G401.6 (cell line): ENCODE results near the gene RBM28.

Source experiments
- FAIRE-seq: peaks from 2 replicates; lab custom pipeline; 2012; peaks lifted over from hg19 to GRCh38; lab: Jason Lieb, UNC

Gene RBM28

DNA sequence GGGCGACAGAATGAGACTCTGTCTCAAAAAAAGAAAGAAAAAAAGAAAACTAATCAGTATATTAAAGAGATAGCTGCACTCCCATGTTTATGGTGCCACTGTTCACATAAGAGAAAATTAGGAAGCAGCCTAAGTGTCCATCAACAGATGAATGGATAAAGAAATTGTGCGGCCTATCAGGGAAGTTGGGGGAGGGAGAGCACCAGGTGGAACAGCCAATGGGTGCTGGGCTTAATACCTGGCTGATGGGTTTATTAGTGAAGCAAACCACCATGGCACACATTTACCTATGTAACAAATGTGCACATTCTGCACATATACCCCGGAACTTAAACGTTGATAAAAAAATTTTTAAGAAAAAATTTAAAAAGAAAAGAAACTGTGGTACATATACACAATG, 26.8 kb upstream of the RBM28 start:
- FAIRE-seq = no peak

DNA sequence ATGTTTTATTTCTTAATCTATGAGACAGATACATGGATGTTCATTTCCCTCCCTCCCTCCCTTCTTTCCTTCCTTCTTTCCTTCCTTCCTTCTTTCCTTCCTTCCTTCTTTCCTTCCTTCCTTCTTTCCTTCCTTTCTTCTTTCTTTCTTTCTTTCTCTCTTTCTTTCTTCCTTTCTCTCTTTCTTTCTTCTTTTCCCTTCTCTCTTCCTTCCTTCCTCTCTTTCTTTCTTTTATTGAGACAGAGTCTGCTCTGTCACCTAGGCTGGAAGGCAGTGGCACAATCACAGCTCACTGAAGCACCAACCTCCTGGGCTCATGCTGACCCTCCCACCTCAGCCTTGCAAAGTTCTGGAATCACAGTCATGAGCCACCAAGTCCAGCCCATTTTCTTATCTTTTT, 23.3 kb upstream of the RBM28 start:
- FAIRE-seq = no peak

DNA sequence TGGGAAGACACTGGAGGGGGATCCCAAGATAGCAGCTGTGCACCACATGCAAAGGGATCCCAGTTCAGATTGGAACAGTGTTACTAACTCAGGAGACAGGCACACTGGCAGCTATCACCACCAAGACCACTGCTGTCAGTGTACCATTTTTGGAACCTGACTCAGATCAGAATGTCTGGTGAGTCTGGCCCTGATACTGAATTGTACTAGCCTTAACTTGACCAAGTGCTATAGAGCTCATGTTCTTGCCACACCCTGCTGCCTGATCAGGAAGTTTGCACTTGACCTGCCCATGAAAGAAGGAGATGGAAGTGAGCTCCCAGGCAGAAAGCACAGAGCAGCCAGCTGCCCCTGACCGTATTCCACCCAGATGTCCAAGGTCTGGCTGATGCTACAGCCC, 22.6 kb upstream of the RBM28 start:
- FAIRE-seq = no peak

DNA sequence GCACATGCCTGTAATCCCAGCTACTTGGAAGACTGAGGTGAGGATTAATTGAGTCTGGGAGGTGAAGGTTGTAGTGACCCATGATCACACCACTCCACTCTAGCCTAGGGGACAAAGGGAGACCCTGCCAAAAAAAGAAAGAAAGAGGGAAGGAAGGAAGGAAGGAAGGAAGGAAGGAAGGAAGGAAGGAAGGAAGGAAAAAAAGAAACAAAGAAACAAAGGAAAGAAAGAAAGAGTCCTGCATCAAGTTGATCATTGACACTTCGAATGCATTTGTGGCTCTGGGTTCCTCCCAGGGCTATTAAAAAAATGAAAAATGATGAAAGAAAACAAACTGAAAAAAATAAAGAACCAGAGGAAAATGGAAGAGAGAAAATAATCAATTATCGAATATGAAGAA, 21.7 kb upstream of the RBM28 start:
- no peak for FAIRE-seq

DNA sequence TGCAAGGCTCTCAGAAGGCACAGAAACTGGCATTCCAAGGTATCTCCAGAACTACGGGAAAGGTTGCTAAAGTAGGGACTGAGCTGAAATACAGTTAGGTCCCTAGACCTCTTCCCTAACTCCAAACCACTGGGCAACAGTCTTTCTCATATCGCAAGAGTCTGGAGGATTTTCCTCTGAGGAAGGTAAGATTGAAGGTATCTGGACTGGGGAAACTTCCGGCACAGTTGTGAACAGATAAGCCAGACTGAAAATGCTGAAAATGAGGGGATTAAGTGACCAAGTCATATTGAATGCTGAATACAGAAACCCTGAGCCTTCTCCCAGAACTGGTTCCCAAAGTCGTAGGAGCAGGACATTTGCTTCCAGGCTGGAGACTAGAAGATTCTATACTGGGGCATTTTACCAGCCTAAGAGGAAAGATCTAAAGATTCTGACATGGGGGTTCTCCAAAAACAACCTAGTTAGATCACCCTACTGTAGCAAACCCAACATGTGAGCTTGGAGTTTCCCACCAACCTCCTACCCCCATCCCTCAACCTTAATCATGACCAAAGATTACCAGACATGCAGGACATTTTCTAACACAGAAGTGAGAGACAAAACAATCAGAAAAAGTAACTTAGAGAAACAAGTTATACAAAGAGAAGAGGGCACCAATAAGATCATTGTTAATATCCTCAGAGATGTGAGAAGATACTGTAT, 20.6 kb upstream of the RBM28 start:
- FAIRE-seq = no peak

DNA sequence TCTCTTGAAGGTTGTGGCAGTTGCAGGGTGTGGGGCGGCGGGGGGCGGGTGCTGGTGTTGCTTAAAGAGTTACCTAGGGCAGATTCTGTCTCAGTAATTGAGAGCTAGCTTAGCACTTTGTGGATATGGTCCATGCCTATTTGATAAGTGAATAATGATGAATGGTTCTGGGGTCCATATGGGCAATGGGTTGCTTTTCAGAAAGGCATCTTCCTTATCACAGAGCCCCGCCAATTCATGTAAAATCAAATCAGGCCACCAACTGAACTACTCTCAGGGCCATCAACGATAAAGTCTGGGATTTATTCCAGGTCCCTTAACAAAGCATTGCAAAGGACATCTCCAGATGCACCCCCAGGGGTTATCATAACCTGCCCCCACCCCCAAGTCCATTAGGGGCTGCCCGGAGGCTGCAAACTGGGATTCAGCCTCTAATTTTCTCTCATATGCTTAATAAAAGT, 19.6 kb upstream of the RBM28 start:
- FAIRE-seq = no peak

DNA sequence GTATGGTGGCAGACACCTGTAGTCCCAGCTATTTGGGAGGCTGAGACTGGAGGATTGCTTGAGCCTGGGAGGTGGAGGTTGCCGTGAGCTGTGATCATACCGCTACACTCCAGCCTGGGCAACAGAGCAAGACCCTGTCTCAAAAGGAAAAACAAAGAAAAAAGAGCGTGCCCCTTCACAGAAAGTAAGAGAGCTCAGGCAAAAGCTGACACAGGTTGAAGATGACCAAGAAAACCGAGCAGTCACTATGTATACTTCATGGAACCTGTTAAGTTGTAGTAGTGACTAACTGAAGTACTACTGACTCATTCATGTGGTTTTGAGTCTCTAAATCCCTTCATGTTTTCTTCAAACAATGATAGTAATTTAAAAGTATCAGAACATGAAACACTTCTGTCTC, 19.0 kb upstream of the RBM28 start:
- FAIRE-seq = no peak

DNA sequence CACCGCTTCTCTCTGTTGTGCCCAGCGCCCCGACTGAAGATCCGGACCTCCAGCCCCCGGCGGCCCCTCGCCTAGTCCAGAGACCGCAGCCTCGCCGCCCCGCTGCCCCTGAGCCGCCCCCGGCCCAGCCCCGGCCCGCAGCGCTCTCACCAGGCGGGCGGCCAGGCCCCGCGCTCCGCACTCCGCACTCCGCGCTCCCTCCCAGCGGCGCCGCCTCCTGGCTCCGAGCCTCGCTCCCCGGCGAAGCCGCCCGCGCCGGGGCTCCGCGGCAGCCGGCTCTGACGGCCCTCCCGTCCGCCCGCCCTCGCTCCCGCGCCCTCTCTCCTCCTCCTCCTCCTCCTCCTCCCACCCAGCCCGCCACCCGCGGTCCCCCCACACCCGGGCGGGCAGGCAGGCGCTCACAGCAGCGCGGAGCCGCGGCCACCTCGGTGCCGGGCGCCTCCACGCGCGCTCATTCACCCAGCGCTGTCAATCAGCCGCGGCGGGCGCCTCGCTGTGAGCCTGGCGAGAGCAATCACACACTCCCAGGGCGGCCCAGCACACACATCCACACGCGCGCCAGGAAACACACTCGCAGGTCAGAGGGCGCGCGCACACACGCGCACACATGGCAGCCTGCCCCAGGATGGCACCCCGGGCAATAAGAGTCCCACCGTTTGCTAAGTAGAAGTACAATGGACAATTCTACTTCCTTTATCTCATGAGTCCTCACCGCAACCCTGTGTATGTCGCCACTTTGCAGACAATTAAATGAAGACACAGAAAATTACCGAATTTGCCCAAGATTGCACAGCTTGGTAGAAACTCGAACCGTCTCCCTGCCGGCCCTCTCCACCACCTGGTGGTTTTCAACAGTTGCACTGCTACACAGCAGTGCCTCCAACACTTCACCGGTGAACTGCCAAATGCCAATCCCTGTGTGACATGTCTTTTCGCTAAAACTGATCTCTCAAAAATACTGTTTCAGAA, 18.0 kb upstream of the RBM28 start, which contains the start of gene PRRT4:
Gene PRRT4 (minus strand): TSS at position 280 of the 969 bp plus-strand sequence.
- no peak for FAIRE-seq

DNA sequence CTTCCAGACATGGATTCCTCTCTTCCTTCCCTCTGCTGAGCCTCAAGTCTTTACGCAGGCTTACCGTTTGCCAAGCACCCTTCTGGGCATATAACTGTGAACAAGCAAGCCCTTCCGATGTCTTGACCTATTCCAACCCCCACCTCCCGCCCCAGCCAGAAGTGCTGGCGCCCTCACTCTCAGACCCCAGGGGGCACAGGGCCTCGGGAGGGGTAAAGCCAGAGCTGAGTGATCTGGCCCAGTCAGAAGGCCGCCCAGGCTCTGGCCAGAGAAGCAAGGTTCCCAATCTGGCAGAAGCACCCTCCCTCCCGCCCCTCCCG, 16.6 kb upstream of the RBM28 start:
- FAIRE-seq = no peak

DNA sequence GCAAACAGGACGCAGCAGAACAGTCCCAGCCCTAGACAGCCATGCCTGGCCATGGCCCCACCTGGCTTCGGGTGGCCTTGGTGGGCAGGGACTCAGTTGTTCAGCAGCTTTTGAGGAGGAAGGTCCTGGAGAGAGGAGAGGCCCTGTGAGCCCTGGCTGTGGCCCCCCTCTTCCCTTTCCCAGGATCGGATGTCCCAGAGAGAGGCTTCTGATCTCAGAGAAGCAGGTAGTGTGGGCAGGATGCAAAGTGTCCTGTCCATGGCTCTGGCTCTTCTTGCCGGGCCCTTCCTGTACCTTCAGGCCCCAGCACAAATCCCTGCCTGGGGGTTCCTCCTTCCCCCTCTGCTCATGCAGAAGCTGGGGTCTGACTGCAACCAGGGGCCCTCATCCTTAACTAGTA, 16.2 kb upstream of the RBM28 start:
- FAIRE-seq = no peak

DNA sequence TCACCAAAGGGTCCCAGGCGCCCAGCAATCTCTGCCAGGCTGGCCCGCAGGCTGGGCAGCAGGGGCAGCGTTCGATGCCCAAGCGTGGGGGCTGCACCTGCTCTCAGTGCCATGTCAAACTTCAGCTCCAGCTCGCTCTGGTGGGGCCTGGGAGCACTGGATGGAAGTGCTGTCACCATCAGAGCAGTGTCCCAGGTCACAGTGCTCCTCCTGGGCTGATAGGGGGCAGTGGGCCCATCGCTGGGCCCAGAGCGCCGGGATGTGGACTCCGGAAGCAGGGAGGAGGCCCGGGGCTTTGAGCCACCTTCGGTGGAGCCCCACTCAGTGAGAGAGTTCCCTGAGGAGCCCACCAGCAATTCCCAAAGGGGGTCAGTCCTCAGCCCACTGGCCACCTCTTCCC, 15.6 kb upstream of the RBM28 start:
- FAIRE-seq = no peak

DNA sequence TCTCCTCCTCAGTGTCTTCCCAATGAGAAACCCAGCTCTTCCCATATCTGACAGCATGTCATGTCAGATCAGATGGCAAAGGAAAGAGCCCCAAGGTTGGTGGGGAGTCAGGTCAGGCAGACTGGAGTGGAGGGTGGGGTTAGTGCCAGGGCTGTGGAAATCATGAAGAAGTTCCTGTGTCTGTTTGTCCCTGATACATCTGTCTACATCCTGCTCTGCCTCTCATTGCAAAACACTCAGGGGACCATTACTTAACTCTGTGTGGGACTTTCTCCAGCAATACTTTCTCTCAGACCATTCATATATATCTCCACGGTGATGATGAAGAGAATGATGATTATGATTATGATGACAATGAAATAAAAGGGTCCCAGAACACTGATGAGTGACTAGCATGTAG, 14.5 kb upstream of the RBM28 start:
- FAIRE-seq = no peak

DNA sequence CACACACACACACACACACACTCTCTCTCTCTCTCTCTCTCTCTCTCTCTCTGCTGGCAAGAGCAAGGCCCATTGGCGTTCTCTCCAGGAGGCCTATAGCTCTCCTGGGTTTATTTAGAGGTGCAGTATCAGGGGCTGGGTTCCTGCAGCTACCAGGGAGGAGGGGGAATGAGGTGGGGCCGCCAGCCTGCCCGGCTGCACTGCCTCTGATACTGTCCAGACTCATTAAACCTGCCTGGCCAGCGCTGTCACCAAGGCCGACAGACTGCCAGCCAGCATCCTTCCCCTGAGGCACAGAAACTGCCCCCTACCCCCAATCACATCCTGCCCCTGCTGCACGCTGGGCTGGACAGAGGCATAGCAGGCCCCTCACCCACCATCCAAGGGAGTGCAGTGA, 13.5 kb upstream of the RBM28 start:
- FAIRE-seq = no peak

DNA sequence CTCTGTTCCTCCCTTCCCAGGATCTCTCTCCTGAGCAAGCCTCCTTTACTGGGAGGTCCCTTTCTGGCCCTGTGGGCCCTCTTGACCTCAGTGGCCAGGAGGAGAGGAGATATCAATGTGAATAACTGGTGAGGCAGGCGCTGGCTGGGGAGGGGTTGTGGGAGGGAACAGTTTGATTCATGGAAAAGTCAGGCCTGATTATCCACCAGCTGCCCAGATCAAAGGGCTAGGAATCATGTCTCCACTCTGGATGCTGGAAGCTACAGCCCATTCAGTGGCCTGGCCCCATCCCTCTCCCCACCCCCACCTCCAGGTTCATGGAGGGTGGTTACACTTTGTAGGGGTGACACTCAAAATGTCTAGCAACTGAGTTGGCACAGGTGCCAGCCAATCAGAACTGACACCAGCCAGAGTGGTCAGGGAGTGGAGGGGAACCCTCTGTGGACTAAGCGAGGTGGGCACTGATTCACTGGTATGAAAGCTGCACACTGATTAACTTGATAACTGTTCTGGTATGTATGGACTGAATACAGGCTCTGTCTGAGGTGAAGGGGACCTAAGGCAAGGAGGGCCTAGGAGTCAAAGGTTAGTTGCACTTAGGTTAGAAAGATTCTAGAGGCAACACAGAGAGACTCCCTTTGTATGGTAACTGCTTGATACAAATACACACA, 13.0 kb upstream of the RBM28 start:
- no peak for FAIRE-seq

DNA sequence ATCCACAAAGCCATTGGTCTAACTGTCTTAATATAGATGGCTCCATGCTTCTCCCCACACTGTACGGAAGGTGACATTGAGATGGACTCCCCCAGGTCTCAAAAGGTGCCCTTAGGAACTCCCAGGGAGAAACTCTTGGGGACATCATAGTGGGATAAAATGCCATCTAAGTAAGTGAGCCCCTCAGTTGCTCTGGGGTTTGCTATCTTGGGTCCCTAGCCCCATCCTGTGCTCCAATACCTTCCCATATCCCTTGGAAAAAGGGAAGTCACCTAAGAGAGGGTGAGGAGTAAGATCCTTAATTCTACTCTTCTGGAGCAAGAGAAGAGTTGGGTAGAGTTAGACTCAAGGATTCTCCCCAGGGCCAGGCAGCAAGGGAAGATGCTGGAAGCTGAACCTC, 9.9 kb upstream of the RBM28 start:
- no peak for FAIRE-seq

DNA sequence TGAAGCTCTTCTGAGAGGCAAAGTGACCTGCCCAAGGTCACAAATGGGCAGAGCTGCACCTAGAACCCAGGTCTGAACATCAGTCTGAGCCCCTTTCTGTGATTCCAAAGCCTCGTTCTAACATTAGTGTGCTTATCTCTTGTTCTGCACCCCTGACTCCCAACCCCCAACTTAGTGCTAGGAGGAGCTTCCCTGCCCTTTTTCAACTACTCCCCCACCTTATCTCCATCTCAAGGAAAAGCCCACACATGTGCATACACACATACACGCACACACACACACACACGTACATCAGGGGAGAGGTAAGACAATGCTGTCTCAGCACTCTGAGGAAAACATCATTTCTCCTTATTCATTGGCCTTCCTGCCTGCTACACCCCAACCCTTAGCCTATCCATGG, 9.5 kb upstream of the RBM28 start:
- no peak for FAIRE-seq

DNA sequence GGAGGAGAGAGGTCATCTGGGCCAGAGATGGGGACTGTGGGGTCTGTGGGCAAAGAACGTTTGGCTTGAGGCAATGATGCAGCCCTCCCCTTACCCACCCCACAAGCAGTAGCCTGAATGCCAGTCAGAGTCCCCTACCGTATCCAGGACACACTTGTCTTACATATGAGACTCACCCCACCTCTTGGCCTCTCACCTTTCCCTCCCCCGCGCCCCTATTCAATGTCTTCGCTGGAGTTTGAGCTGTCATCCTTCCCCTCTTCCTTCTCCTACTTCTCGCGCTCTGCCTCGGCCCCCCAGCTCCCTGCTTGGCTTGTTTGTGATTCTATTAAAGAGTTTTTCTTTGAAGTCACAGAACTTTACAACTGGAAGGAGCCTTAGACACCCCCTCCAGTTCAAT, 8.9 kb upstream of the RBM28 start:
- FAIRE-seq = no peak

DNA sequence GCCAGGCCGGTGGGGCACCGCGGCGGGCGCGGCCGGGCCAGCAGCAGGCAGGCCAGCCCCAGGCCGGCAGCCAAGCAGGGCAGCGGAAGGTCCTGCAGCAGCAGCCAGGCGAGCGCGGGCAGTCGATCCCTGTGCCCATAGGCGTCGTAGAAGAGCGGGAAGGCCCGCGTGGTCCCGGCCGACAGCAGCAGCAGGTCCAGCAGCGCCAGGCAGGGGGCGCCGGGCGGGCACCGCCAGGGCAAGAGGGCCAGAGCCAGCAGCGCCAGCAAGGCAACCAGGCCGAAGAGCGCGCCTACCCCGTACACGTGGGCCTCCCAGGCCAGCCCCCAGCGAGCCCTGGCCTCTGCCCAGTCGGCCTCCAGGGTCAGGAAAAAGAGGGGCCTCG, 8.4 kb upstream of the RBM28 start:
- FAIRE-seq = no peak

DNA sequence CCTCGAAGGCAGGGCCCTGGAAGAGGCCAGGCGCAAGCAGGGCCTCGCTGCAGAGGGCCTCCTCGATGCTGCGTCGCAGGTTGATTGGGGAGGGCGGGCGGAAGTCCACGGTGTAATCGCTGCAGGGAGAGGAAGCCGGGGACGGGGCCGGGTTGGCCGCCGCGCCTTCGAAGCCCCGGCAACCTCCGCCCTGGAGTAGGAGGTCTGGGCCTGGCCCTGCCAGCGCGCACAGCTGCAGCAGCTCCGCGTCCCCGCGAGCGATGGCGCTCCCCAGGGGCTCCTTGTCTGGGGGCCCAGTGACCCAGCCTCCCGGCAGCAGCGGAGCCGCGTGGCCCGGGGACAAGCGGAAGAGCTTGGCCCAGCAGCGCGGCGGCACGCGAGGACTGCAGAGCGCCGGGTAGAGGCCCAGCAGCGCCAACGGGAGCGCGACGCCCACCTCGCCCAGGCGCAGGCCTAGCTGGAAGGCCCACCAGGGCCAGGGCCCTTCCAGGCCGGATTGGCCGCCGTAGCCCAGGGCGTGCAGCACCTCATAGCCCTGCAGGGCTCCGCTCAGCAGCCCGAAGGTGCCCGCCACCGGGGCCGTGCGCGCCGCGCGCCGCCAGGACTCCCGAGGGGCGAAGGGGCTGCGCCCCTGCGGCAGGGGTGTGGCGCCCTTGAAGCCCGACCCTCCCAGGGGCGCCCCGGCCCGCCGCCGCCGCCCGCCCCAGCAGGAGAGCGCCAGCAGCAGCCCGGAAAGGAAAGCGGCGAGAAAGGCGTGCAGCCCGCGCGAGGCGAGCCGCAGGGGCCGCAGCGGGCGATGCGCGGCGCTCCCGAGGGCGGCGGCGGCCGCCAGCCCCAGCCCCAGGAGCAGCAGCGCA, 7.8 kb upstream of the RBM28 start:
- FAIRE-seq = no peak

DNA sequence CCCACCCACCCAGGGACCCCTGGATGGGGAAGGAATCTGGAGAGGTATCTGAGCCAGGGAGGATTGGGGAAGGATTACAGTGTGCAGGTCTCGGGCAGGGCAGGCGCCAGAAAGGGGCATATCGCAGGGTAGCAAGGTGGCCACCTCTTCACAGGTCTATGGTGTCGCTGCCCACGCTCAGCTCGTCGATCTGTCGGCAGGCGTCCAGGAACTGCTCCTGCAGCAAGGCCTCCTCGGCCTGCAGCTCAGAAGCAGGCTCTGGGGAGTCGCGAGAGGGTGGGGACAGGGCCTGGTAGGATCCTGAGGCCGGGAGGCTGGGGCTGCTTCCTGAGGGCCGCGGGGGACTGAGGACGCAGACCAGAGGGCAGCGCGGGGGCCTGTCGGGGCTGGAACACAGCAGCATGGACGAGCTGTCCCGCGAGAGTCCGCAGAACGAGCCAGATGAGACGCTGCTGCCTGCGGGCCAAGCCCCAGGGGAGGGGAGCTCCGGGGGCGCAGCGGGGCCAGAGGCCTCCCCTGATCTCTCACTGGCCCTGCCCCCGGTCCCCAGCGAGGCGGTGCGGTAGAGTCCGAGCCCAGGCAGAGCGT, 7.1 kb upstream of the RBM28 start:
- no peak for FAIRE-seq

DNA sequence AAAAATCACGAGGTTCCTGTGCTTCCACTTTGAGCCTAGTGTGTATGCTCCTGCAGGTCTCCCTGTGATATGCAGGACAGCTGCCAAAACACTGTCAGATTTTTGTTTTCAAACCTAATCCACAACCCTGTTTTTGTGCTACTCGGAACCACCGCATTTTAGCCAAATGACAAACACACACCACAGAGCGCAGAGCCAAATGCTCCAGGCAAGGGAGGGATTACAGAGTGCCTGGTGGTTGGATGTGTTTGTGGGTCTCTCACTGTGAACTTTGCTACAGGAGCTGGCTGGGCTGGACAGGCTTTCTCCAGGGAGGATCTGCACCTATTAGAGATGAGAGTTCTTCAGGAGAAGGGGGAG, 5.7 kb upstream of the RBM28 start:
- no peak for FAIRE-seq

DNA sequence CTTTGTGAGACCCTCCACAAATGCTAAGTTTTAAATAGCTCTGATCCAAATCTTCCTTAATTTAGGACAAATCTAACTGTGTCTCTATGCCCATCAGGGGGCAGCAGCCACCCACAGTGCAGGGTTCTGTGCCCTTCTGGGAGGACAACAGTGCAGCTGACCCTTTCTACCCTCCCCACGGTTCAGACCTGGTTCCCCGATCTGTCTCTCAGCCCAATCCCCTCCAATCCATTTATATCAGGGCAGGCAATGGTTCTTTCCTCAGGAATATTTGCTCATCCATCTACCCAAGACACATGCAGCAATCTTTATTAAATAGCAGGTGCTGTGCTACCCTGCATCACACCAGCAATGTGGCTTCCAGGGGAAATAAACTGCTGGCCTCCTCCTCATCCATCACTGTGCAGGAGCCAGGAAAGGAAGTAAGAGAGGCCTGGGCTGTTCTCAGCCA, 4.0 kb upstream of the RBM28 start:
- no peak for FAIRE-seq
